ENCODE data around the gene ELFN2. TPM values are rescaled to one million over a fixed set of nuclear protein-coding genes. Genes with fewer than 3 reads are reported as not detected.

The ELFN2 gene
- total RNA-seq, 2 experiments from 2014 or later = 0.26 to 0.47 TPM

DNA sequence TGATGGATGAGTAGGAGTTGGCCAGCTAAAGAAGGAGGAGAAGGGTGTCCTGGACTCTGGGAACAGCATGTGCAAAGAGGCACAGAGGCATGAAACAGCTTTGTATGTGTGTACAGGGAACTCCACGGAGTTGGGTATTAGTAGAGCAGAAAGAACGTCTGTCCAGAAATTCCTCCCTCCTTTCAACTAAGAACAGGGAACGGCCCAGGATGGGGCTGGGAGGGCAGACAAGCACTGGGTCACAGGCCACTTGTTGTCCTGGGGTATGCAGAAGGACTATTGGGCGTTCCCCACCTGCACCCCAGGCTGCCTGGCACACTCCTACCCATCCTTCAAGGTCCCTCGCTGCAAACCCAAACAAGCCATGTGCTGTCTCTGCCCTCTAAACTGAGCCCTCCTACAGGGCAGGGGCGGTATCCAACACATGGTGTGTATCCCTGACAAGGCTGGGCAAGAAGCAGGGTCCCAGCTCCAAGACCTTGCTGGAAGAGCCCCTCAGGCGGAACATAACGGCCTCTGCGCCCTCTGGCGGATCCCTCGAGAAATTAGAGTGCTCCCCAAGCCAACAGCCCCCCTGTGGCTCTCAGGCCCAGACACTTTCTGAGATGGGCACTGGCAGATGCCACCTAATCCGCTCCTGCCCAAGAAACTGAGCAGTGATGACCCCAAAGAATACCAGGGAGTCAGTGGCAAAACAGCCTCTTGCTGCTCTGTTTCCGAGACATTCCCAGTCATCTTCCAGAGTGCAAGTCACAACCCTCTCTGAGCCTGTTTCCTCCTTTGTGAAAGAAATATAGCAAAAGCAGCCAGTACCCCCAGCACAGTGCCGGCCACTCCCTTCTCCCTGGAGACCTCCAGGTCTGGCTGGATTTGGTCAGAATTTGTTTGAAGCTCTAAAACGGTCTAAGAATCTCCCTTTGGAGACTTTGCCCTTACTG lies 1.6 kb upstream of the ELFN2 start:
- POLR2A ChIA-PET = interaction anchor here (1.0 to 1.7 kb wide), 3 partner anchors 115 to 190 kb away, joined by 3 read pairs; no protein-coding TSS in a partner anchor
- ATAC-seq (ENCODE audit: low read depth) = peak; percentile 39
- Mint-ChIP-seq H3K36me3 (no peaks in the 10 kb centered on the region), H3K27me3 (peaks cover 49% of the 10 kb centered on the region), H3K4me3 (no peak overlapping the region), H3K27ac (no peak overlapping the region), H3K9me3 (peaks cover 3% of the 10 kb centered on the region), H3K4me1 (peaks cover 14% of the 10 kb centered on the region)
- DNase-seq = peak; percentile 71

DNA sequence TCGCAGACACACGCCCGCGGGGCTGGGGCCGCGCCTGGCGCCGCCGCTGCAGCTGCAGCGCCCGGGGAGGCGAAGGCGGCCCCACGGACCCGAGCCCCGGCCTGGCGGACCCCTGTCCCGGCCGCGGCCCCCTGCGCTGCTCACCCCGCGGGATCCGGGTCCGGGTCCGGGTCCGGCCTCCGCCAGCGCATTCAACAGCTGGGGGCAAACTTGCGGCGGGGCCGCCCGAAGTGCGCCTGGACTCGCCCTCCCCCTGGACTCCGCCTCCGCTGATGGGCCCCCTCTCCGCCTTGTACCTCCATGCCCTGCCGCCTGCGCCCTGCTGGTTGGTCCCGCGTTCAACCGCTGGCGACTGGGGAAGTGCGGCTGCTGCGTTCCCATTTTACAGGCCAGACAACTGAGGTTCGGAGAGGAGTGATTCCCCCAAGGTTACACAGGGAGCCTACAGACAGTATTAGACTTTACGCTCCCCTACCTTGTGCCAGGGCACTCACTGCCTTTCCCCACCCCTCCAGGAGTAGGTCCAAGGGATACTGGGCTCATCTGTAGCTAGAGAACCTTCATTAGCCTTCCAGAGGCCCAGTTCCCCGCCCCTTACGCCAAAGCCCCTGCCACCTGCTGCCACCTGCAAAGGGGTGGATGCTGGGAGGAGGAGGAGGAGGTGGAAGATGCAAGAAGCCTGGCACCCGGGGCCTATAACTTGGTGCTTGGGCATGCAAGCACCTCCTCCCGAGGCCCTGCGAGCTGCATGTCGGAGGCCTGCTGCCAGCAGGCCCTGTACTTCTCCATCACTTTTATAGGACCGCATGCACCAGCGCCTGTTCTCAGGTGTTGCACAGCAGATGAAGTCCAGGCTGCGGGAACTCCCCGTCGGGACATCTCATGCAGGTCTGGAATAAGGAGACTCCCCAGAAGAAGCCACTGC lies 694 bp upstream of the ELFN2 start:
- Mint-ChIP-seq H3K27ac (no peak overlapping the region), H3K27me3 (peaks cover 49% of the 10 kb centered on the region), H3K36me3 (no peaks in the 10 kb centered on the region), H3K4me3 (peak overlapping the region; percentile 18), H3K9me3 (peaks cover 3% of the 10 kb centered on the region), H3K4me1 (peaks cover 14% of the 10 kb centered on the region)
- POLR2A ChIA-PET = interaction anchor here (0.7 to 1.7 kb wide), 4 partner anchors 11 to 189 kb away, joined by 3 read pairs; no protein-coding TSS in a partner anchor
- ATAC-seq (ENCODE audit: low read depth) (no peak), DNase-seq (no peak)

DNA sequence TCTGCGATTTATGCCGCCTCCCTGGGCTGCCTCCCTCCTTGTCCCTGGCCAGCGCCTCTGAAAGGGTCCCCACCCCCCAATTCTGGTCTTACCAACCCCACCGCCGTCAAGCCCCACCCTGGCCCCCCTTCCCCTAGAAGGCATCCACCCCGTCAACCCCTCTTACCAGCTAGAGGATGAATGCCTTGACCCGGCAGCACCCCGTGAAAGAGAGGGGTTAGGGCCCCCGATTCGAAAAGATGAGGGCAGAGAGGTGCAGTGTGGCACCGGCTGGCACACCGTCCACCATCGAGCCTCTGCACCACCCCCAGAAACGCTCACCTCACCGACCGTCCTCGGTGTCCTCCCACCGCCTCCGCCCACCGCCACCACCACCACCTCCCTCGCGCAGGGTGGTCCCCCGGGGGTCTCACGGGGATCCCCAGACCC lies 559 bp downstream of the ELFN2 start:
- Mint-ChIP-seq H3K27ac (no peak overlapping the region), H3K4me3 (peak overlapping the region; percentile 34), H3K4me1 (peaks cover 4% of the 10 kb centered on the region), H3K36me3 (no peaks in the 10 kb centered on the region), H3K9me3 (no peaks in the 10 kb centered on the region), H3K27me3 (peaks cover 49% of the 10 kb centered on the region)
- DNase-seq (no peak), ATAC-seq (ENCODE audit: low read depth) (no peak)
- POLR2A ChIA-PET = no interaction called here

DNA sequence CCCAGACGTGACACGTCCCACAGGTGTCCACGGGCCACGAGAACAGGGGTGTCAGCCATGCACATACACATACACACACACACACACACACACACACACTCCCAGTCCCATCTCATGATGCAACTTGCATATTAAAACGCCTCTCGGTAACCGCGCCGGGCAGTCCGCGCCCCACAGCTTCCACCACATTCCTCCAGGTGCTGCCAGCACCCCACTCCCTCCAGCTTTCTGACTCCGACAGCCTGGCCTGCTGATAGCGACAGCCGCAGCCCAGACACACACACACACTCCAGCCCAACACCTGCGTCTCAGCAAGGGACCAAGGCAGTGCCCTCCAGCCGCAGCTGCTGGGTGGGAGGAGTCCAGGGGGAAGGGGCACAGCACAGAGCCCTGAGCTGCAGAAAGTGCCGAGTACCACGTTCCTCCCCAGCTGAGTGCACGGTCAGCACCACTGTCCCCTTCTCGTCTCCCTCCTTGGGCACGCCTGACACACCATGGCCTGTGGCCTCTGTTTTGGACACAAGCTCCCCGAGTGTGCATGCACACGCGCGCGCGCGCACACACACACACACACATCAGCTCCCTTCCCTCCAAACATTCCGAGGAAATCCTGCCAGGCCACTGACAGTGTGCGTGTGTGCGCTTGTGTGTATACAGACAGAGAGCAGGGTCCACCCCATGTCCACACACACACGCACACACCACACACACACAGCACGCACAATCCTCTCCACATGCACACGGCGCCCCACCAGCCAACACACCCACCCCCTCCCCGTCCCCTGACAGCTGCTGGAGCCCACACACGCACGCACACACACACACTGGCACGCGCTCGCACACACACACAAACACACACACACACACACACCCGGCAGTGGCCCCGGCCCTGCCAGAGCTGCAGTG lies 1.2 kb downstream of the ELFN2 start:
- H3K4me3 Mint-ChIP-seq = no peak overlapping the region

DNA sequence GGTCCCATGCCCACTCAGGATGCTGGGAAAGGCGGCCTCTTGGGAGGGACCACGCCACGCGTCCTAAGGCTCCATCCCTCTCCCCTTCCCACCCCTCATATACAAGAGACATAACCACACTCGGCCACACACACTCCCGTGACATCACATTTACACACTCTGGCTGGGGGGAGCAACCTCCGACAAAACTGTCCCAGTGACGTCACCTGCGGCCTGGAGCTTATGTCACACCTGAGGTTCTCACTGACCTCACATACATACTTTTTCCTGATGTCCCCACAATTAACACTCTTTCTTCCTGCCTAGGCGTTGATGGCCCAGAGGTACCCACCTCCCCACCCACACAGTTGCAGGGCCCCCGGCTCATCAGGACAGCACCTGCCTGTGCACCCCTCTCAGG lies 1.9 kb downstream of the ELFN2 start:
- Mint-ChIP-seq H3K9me3 (no peaks in the 10 kb centered on the region), H3K4me3 (no peak overlapping the region), H3K27ac (no peak overlapping the region), H3K27me3 (peaks cover 59% of the 10 kb centered on the region), H3K36me3 (no peaks in the 10 kb centered on the region), H3K4me1 (peaks cover 2% of the 10 kb centered on the region)
- ATAC-seq (ENCODE audit: low read depth) = no peak
- POLR2A ChIA-PET = no interaction called here
- DNase-seq = no peak

More for the DNA sequence above, 1.2 kb downstream of the ELFN2 start:
- DNase-seq = no peak
- Mint-ChIP-seq H3K9me3 (no peaks in the 10 kb centered on the region), H3K27me3 (peaks cover 56% of the 10 kb centered on the region), H3K36me3 (no peaks in the 10 kb centered on the region), H3K4me1 (peaks cover 4% of the 10 kb centered on the region), H3K27ac (no peak overlapping the region)
- ATAC-seq (ENCODE audit: low read depth) = no peak
- POLR2A ChIA-PET = no interaction called here

DNA sequence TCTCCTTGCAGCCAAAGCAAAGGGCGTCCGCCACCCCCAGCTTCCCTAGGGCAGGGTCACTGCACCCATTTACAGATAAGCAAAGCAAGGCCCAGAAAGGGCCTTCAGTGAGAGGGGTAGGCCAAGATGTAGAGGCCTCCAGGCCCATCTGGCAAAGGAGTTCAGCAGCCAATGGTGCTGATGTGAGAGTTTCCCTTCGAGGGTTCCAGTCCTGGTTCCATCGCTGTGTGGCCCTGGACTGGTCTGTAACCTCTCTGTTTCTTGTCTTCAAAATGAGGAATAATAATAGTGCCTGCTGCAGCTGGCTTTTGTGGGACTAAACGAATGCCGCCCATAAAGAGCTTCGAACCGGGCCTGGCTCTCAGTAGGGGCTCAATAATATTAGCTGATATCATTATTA lies 4.0 kb downstream of the ELFN2 start:
- Mint-ChIP-seq H3K9me3 (no peaks in the 10 kb centered on the region), H3K4me1 (peaks cover 12% of the 10 kb centered on the region), H3K27me3 (peaks cover 62% of the 10 kb centered on the region), H3K36me3 (no peaks in the 10 kb centered on the region), H3K27ac (no peak overlapping the region), H3K4me3 (no peak overlapping the region)
- POLR2A ChIA-PET = no interaction called here
- no peak for ATAC-seq (ENCODE audit: low read depth)
- no peak for DNase-seq

DNA sequence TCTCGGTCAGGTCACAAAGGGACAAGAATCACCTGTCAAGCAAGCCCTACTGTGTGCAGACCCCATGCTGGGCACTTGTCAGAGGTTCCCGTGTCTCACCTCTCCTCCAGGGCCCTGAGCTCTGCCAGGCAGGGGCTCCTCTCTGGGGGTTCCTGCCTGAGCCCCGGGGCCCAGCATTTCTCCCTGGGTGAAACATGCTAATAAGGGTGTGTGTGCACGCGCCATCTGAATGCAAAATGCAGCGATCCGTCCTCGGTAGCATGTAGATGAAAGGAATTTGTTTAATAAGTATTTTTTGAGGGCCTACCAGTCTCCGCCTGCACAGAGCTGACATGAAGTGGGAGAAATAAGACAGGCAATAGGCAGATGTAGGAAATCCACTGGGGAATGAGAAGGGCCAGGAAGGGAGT lies 5.8 kb downstream of the ELFN2 start:
- no peaks in the 10 kb centered on the region for H3K9me3 Mint-ChIP-seq
- no peaks in the 10 kb centered on the region for H3K36me3 Mint-ChIP-seq
- DNase-seq = no peak
- peaks cover 24% of the 10 kb centered on the region for H3K4me1 Mint-ChIP-seq
- no peak overlapping the region for H3K27ac Mint-ChIP-seq
- POLR2A ChIA-PET = no interaction called here
- H3K27me3 Mint-ChIP-seq = peaks cover 66% of the 10 kb centered on the region
- no peak for ATAC-seq (ENCODE audit: low read depth)
- no peak overlapping the region for H3K4me3 Mint-ChIP-seq

DNA sequence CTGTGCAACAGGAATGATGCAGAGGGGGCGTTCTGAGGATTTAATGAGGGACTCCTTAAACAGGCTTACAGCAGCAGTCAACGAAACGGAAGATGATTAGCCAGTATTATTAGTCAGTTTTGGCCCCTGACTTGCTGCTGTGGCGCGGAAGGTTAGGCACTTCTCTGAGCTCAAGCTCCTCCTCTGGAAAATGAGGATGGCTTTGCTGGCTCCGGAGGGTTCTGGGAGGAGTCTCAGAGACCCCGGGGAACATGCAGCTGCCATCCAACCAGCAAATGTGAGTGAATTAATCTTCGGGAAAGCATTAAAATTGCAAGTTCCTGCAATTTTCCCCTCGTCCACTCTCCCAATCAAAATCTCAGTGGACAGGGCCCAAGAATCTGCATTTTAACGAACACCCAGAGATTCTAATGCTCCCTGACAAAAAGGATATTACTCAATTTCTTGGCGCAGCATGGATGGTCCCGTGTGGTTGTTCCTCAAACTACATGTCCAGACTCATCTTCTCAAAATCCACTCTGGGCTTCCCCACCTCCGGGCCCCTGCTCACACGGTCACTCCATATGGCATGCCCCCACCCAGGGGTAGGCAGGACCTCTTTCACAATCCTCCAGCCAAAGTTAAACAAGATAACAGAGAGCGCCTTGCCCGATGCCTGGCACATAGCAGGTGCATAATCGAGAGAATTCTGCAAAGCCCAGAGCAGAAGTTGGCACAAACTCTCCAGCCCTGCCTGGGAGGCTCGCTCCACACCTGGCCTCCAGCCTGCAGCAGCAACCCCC lies 6.4 kb downstream of the ELFN2 start:
- H3K27me3 Mint-ChIP-seq = peaks cover 64% of the 10 kb centered on the region

DNA sequence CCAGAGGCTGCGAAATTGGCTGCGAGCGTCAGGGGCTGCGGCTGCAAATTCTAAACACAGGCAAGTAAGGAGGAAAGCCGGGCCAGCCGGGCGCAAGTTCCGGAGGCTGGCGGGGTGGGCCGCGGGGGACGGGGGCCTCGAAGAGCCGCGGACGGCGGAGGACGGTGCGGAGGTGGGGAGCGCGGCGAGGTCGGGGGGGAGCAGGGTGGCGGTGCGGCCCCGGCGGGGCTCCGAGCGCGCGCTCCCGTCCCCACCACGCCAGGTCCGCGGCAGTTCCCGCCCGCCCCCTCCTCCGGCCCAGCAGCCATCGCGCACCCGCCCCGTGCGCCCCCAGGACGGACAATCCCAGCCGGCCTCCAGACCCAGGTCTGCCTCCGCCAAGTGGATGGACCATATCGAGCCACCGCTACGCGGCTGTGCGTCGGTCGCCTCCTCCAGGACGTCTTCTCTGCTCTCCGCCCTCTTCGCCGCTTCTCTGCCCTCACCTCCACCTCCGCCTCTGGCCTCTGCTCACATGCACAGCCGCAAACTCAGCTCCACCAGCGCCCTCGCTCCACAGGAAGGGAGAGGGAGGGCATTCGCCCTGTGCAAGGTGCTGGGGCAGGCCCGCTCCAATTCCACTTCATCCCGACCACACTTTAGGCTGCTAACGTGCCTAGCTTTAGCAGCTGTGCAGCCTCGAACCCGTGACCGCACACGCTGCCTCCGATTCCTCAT lies 7.2 kb downstream of the ELFN2 start:
- Mint-ChIP-seq H3K27me3 (peaks cover 59% of the 10 kb centered on the region), H3K4me1 (peaks cover 28% of the 10 kb centered on the region), H3K4me3 (peak overlapping the region; percentile 70), H3K36me3 (no peaks in the 10 kb centered on the region), H3K27ac (no peak overlapping the region), H3K9me3 (no peaks in the 10 kb centered on the region)
- peak; percentile 46 for ATAC-seq (ENCODE audit: low read depth)
- POLR2A ChIA-PET = interaction anchor here (1.1 kb wide), 1 partner anchor 25 kb away, joined by 4 read pairs; no protein-coding TSS in a partner anchor
- DNase-seq = no peak

More for the DNA sequence above, 6.4 kb downstream of the ELFN2 start:
- Mint-ChIP-seq H3K27ac (no peak overlapping the region), H3K9me3 (no peaks in the 10 kb centered on the region), H3K4me3 (peak overlapping the region; percentile 70), H3K36me3 (no peaks in the 10 kb centered on the region), H3K4me1 (peaks cover 28% of the 10 kb centered on the region)
- POLR2A ChIA-PET = interaction anchor here (1.1 kb wide), 1 partner anchor 24 kb away, joined by 4 read pairs; no protein-coding TSS in a partner anchor
- DNase-seq (no peak), ATAC-seq (ENCODE audit: low read depth) (no peak)

DNA sequence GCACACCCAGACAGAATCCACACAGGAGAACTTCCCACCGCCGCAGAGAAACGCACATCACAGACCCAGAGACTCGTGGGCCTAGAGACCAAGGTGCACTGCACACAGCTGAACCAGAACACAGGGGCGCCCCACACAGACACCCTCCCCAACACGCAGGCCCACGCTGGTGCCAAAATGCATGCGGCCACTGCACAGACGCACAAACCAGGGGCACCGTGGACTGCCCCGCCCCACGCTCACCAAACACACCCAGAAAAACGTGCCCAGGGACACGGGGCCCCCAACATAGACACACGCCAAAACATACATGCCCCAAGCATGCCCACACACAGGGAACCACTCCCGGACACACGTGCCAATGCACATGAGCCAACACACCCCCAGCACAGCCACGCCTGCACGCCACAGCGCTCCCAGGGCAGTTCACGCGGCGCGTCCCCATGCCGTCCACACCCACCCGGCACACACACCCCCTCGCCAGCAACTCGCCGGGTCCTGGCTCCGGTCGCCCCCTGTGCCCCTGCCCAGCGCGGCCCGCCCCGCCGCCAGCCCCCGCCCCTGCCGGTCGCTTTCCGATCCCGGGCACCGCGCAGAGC lies 7.8 kb downstream of the ELFN2 start:
- no peaks in the 10 kb centered on the region for H3K36me3 Mint-ChIP-seq
- no peaks in the 10 kb centered on the region for H3K9me3 Mint-ChIP-seq
- H3K27ac Mint-ChIP-seq = no peak overlapping the region
- ATAC-seq (ENCODE audit: low read depth) (no peak), DNase-seq (no peak)
- H3K27me3 Mint-ChIP-seq = peaks cover 57% of the 10 kb centered on the region
- H3K4me3 Mint-ChIP-seq = peak overlapping the region; percentile 68
- peaks cover 28% of the 10 kb centered on the region for H3K4me1 Mint-ChIP-seq
- POLR2A ChIA-PET = interaction anchor here (0.6 kb wide), 1 partner anchor 21 kb away, joined by 3 read pairs; no protein-coding TSS in a partner anchor

All from activated naive CD8-positive, alpha-beta T cell treated with anti-CD3 and anti-CD28 coated beads, Interleukin-2, amount 10 ng/mL, durations not matched to agents 7 days and 5 days (primary cell).